Measurements from ENCODE around the gene UTP18. TPM values are rescaled to one million over a fixed set of nuclear protein-coding genes. Genes with fewer than 3 reads are reported as not detected.
A peak's percentile ranks its signal among the peaks of the same experiment; 100 is the strongest.

The UTP18 gene
- total and polyA plus RNA-seq, 2 of the 13 experiments (the other 11 are each of a cell fraction or from before 2014, with no cell fraction given) = 35.2 to 104 TPM

DNA sequence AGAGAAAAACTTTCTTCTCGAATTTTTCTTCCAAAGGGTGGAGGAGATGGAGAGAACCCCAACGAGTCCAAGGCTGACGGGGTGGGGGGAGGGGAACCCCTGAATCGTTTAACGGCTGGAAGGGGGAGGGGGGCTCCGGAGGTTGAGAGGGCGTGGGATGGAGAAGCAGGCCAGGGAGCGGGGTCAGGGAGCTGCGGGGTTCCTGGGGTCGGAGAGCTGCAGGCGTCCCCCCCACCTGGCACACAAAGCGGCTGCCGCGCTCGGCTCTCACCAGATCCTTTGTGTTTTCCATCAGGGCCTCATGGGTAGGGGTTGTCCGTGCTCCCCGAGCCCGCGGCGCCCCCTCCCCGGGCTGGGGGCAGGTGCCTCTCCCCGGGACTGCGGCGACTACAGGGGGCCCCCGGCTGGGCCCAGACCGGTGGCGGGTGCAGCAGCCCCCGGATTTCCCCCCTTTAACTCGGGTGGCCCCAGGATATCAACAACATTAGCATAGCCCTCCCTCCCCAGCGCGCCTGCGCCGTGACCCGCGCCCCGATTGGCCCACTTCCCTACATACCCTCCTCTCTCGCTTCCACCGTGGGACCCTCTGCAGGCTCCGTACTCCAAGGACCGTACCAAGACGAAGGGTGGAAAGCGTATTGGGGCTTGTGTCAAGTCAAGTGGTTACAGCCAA is 646 bp upstream of the UTP18 start, which contains the start of gene MBTD1 (continued):
- TF ChIP-seq, protein P1, sequence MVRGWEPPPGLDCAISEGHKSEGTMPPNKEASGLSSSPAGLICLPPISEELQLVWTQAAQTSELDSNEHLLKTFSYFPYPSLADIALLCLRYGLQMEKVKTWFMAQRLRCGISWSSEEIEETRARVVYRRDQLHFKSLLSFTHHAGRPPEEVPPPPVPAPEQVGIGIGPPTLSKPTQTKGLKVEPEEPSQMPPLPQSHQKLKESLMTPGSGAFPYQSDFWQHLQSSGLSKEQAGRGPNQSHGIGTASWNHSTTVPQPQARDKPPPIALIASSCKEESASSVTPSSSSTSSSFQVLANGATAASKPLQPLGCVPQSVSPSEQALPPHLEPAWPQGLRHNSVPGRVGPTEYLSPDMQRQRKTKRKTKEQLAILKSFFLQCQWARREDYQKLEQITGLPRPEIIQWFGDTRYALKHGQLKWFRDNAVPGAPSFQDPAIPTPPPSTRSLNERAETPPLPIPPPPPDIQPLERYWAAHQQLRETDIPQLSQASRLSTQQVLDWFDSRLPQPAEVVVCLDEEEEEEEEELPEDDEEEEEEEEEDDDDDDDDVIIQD (CRISPR knock-in tag; IDR thresholded peaks at IDR 0.05; ENCODE audit: low read depth) = no peak; the same call in 1 of the 2 replicates
- TF ChIP-seq KDM6A (CRISPR knock-in tag; IDR thresholded peaks at IDR 0.05; ENCODE audit: low read depth) (no peak), ZNF577 (CRISPR knock-in tag; IDR thresholded peaks at IDR 0.05; ENCODE audit: borderline replicate concordance, low read depth) (no peak), MTF2 (CRISPR knock-in tag; IDR thresholded peaks at IDR 0.05; ENCODE audit: borderline replicate concordance) (no peak), TCF7 (IDR thresholded peaks at IDR 0.05; ENCODE audit: low read depth) (no peak), ZNF546 (CRISPR knock-in tag; conservative IDR thresholded peaks at IDR 0.05) (no peak), ZNF20 (CRISPR knock-in tag; IDR thresholded peaks at IDR 0.05) (no peak), NCOR1 (IDR thresholded peaks at IDR 0.05; ENCODE audit: borderline replicate concordance, low read length) (no peak), KLF6 (CRISPR knock-in tag; IDR thresholded peaks at IDR 0.05) (peak; percentile 15), GATAD1 (CRISPR knock-in tag; IDR thresholded peaks at IDR 0.05) (peak; percentile 87), NR2C2 (CRISPR knock-in tag; IDR thresholded peaks at IDR 0.05; ENCODE audit: borderline replicate concordance) (peak; percentile 95), TOE1 (CRISPR knock-in tag; IDR thresholded peaks at IDR 0.05) (peak; percentile 13; the same call in 1 of the 2 replicates)
- TF ChIP-seq, protein P2, sequence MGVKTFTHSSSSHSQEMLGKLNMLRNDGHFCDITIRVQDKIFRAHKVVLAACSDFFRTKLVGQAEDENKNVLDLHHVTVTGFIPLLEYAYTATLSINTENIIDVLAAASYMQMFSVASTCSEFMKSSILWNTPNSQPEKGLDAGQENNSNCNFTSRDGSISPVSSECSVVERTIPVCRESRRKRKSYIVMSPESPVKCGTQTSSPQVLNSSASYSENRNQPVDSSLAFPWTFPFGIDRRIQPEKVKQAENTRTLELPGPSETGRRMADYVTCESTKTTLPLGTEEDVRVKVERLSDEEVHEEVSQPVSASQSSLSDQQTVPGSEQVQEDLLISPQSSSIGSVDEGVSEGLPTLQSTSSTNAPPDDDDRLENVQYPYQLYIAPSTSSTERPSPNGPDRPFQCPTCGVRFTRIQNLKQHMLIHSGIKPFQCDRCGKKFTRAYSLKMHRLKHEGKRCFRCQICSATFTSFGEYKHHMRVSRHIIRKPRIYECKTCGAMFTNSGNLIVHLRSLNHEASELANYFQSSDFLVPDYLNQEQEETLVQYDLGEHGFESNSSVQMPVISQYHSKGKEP (CRISPR knock-in tag; IDR thresholded peaks at IDR 0.05) = no peak
- TF ChIP-seq, protein P3, sequence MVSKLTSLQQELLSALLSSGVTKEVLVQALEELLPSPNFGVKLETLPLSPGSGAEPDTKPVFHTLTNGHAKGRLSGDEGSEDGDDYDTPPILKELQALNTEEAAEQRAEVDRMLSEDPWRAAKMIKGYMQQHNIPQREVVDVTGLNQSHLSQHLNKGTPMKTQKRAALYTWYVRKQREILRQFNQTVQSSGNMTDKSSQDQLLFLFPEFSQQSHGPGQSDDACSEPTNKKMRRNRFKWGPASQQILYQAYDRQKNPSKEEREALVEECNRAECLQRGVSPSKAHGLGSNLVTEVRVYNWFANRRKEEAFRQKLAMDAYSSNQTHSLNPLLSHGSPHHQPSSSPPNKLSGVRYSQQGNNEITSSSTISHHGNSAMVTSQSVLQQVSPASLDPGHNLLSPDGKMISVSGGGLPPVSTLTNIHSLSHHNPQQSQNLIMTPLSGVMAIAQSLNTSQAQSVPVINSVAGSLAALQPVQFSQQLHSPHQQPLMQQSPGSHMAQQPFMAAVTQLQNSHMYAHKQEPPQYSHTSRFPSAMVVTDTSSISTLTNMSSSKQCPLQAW (CRISPR knock-in tag; IDR thresholded peaks at IDR 0.05) = no peak; the same call in 1 of the 2 replicates
- TF ChIP-seq, protein P4, sequence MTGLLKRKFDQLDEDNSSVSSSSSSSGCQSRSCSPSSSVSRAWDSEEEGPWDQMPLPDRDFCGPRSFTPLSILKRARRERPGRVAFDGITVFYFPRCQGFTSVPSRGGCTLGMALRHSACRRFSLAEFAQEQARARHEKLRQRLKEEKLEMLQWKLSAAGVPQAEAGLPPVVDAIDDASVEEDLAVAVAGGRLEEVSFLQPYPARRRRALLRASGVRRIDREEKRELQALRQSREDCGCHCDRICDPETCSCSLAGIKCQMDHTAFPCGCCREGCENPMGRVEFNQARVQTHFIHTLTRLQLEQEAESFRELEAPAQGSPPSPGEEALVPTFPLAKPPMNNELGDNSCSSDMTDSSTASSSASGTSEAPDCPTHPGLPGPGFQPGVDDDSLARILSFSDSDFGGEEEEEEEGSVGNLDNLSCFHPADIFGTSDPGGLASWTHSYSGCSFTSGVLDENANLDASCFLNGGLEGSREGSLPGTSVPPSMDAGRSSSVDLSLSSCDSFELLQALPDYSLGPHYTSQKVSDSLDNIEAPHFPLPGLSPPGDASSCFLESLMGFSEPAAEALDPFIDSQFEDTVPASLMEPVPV (CRISPR knock-in tag; IDR thresholded peaks at IDR 0.05) = no peak
- TF ChIP-seq, protein P5, sequence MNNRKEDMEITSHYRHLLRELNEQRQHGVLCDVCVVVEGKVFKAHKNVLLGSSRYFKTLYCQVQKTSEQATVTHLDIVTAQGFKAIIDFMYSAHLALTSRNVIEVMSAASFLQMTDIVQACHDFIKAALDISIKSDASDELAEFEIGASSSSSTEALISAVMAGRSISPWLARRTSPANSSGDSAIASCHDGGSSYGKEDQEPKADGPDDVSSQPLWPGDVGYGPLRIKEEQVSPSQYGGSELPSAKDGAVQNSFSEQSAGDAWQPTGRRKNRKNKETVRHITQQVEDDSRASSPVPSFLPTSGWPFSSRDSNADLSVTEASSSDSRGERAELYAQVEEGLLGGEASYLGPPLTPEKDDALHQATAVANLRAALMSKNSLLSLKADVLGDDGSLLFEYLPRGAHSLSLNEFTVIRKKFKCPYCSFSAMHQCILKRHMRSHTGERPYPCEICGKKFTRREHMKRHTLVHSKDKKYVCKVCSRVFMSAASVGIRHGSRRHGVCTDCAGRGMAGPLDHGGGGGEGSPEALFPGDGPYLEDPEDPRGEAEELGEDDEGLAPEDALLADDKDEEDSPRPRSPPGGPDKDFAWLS (CRISPR knock-in tag; IDR thresholded peaks at IDR 0.05; ENCODE audit: borderline replicate concordance) = no peak
- TF ChIP-seq, protein P6, sequence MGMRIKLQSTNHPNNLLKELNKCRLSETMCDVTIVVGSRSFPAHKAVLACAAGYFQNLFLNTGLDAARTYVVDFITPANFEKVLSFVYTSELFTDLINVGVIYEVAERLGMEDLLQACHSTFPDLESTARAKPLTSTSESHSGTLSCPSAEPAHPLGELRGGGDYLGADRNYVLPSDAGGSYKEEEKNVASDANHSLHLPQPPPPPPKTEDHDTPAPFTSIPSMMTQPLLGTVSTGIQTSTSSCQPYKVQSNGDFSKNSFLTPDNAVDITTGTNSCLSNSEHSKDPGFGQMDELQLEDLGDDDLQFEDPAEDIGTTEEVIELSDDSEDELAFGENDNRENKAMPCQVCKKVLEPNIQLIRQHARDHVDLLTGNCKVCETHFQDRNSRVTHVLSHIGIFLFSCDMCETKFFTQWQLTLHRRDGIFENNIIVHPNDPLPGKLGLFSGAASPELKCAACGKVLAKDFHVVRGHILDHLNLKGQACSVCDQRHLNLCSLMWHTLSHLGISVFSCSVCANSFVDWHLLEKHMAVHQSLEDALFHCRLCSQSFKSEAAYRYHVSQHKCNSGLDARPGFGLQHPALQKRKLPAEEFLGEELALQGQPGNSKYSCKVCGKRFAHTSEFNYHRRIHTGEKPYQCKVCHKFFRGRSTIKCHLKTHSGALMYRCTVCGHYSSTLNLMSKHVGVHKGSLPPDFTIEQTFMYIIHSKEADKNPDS (CRISPR knock-in tag; IDR thresholded peaks at IDR 0.05) = no peak
- TF ChIP-seq, protein P7, sequence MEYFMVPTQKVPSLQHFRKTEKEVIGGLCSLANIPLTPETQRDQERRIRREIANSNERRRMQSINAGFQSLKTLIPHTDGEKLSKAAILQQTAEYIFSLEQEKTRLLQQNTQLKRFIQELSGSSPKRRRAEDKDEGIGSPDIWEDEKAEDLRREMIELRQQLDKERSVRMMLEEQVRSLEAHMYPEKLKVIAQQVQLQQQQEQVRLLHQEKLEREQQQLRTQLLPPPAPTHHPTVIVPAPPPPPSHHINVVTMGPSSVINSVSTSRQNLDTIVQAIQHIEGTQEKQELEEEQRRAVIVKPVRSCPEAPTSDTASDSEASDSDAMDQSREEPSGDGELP (IDR thresholded peaks at IDR 0.05; ENCODE audit: borderline replicate concordance, low read depth) = no peak

All from HepG2 (cell line).